ENCODE results near the gene INPP5A.
A peak's percentile ranks its signal among the peaks of the same experiment; 100 is the strongest.

Gene INPP5A

GRCh38 chr10:132555648-132556575, 18.3 kb downstream of the INPP5A start:
- H3K27me3 ChIP-seq (ENCODE audit: insufficient read depth, poor library complexity, severe bottlenecking) = no peaks in the 10 kb centered on the region
- H3K4me3 ChIP-seq (replicated peaks; ENCODE audit: insufficient read depth, low read length) = no peak overlapping the region
- peak overlapping the region; percentile 36 for H3K27ac ChIP-seq (replicated peaks)
- TF ChIP-seq REST (IDR thresholded peaks at IDR 0.05; ENCODE audit: insufficient replicate concordance, low read depth) (no peak), SPI1 (IDR thresholded peaks at IDR 0.05; ENCODE audit: borderline replicate concordance, low read depth) (peak; percentile 61; the same call in 1 of the 2 replicates), GABPA (IDR thresholded peaks at IDR 0.05; ENCODE audit: low read depth) (no peak)
- no peak for DNase-seq (ENCODE audit: low read depth in 1 of 2, low spot score in 1 of 2)

- TF ChIP-seq GABPA (IDR thresholded peaks at IDR 0.05; ENCODE audit: low read depth) (no peak), POLR2AphosphoS5 (IDR thresholded peaks at IDR 0.05; ENCODE audit: low read depth) (no peak), CTCF (IDR thresholded peaks at IDR 0.05; ENCODE audit: insufficient read depth, low read length) (no peak), REST (IDR thresholded peaks at IDR 0.05; ENCODE audit: insufficient replicate concordance, low read depth) (no peak), SPI1 (IDR thresholded peaks at IDR 0.05; ENCODE audit: borderline replicate concordance, low read depth) (no peak)
- H3K27me3 ChIP-seq (ENCODE audit: insufficient read depth, poor library complexity, severe bottlenecking) = no peaks in the 10 kb centered on the region
- H3K27ac ChIP-seq (replicated peaks) = no peak overlapping the region
- no peak overlapping the region for H3K4me3 ChIP-seq (replicated peaks; ENCODE audit: insufficient read depth, low read length)
- no peak for DNase-seq (ENCODE audit: low read depth in 1 of 2, low spot score in 1 of 2)
Observed at GRCh38 chr10:132556994-132557441, 19.4 kb downstream of the INPP5A start.

GRCh38 chr10:132557696-132558515, 20.3 kb downstream of the INPP5A start:
- Histone ChIP-seq H3K4me3 (replicated peaks; ENCODE audit: insufficient read depth, low read length) (no peak overlapping the region), H3K27me3 (ENCODE audit: insufficient read depth, poor library complexity, severe bottlenecking) (no peaks in the 10 kb centered on the region), H3K27ac (replicated peaks) (no peak overlapping the region)
- TF ChIP-seq CTCF (IDR thresholded peaks at IDR 0.05; ENCODE audit: insufficient read depth, low read length) = no peak
- no peak for TF ChIP-seq SPI1 (IDR thresholded peaks at IDR 0.05; ENCODE audit: borderline replicate concordance, low read depth)
- no peak for TF ChIP-seq POLR2AphosphoS5 (IDR thresholded peaks at IDR 0.05; ENCODE audit: low read depth)
- TF ChIP-seq GABPA (IDR thresholded peaks at IDR 0.05; ENCODE audit: low read depth) = no peak
- no peak for TF ChIP-seq REST (IDR thresholded peaks at IDR 0.05; ENCODE audit: insufficient replicate concordance, low read depth)
- DNase-seq (ENCODE audit: low read depth in 1 of 2, low spot score in 1 of 2) = no peak
